ENCODE data around the gene GLOD5.

The GLOD5 gene

DNA sequence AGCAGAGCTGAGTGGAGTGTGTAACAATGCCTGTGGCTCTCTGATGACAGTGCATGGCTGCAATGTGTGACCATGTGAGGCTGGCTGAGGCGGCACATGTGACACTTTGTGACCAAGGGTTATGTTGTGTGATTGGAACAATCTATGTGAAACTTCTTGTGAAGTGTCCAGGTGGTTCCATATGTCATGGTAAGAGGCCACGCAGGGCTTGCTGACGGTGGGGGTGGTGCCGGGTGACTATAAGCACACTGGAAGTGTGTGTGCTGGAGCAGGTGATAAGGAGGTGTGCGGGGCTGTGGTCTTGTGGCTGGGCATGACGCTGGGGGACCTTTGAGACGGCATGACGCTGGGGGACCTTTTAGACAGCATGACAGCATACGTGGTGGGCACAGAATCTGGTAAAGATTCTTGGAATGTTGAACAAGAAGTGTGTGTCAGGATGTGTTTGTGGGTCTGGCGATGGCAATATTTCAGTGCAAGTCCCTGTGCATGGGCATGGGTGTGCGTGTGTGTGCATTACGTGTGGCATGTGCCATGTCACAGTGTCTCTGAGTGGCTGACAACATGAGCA, 32.9 kb downstream of the GLOD5 start:
- H3K27ac ChIP-seq, result no peak overlapping the region
- H3K4me3 ChIP-seq, result no peak overlapping the region
- no peaks in the 10 kb centered on the region for H3K4me1 ChIP-seq
- H3K9me3 ChIP-seq, result no peaks in the 10 kb centered on the region
- DNase-seq, result no peak
- intact Hi-C loops (cut with DNase I; ENCODE audit: low total_unique reads), result no loop called here
- no peaks in the 10 kb centered on the region for H3K27me3 ChIP-seq
- no peaks in the 10 kb centered on the region for H3K36me3 ChIP-seq
- no peak for TF ChIP-seq CTCF (IDR thresholded peaks at IDR 0.05)

DNA sequence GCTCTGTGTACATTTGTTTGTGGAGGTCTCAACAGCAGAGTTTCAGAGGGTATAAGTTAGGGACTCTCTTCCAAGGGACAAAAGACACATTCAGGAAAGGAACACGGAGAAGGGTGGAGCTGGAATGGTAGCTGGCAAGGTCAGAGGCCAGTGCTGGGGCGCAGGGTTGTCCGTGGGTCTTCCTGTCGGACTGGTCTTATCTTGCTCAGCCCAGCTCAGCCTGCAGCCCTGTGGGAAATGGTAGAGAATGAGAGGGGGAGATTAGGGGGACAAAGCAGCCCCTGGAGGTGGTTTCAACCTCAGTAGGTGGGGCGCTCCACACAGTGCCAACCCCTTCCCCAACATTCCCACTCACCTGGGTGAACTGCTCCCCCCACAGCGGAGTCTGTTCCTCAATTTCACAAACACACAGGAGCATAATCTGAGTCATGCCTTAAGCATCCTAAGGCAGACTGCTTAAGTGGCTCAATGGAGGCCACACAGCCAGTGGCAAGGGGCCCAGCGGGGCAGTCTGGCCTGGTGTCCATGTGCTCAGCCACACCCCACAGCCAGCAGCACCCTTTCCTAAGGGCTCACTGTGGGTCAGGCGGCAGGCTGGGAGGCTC, 33.5 kb downstream of the GLOD5 start:
- no peaks in the 10 kb centered on the region for H3K4me1 ChIP-seq
- H3K9me3 ChIP-seq, result no peaks in the 10 kb centered on the region
- H3K27ac ChIP-seq, result no peak overlapping the region
- intact Hi-C loops (cut with DNase I; ENCODE audit: low total_unique reads), result no loop called here
- DNase-seq, result no peak
- TF ChIP-seq CTCF (IDR thresholded peaks at IDR 0.05), result no peak
- no peaks in the 10 kb centered on the region for H3K36me3 ChIP-seq
- no peak overlapping the region for H3K4me3 ChIP-seq
- no peaks in the 10 kb centered on the region for H3K27me3 ChIP-seq

- Histone ChIP-seq H3K4me3 (no peak overlapping the region), H3K27me3 (no peaks in the 10 kb centered on the region), H3K36me3 (no peaks in the 10 kb centered on the region), H3K9me3 (no peaks in the 10 kb centered on the region), H3K4me1 (peaks cover 0 to 8% (median 0%) of the 10 kb centered on the region in 4 donors), H3K27ac (no peak overlapping the region)
- no peak for TF ChIP-seq CTCF (IDR thresholded peaks at IDR 0.05)
- intact Hi-C loops (cut with DNase I; ENCODE audit: low total_unique reads), result no loop called here
- no peak for DNase-seq
Measured at GRCh38 chrX:48798318-48798717, 36.8 kb downstream of the GLOD5 start.

DNA sequence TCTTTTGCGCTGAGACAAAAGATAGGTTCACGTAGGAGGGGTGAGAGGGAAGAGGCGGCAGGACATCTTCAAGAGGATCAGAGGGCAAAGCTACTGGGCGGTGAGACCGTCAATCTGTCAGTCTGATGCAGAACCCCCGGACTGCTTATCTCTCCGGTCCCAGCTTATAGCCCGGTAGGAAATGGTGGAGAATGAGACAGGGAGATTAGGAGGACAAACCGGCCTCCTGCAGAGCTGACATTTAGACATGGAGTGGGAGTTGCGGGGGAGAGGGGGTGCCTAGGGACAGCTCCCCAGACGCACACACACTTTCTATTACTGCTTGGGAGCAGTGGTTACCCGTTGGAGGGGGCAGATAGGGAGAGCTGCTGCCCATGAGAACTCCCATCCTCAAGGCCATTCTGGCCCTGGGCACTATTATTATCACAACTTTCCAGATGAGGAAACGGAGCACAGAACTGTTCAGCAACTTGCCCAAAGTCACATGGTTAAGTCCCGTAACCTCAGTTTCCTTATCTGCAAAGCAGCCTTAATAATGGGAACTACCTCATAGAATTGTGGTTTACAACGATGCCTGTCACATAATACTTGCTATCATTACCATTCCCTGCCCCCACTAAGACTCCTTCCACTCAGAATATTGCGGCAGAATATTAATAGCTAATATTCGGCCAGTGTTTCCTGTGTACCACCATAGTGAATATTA, 39.2 kb downstream of the GLOD5 start:
- Histone ChIP-seq H3K4me3 (peak overlapping the region; percentile 61 to 65), H3K4me1 (peaks cover 0 to 8% (median 0%) of the 10 kb centered on the region in 4 donors), H3K27me3 (no peaks in the 10 kb centered on the region), H3K36me3 (peaks cover 0 to 12% (median 0%) of the 10 kb centered on the region in 3 donors), H3K27ac (peak overlapping the region; percentile 85 to 86), H3K9me3 (no peaks in the 10 kb centered on the region)
- intact Hi-C loops (cut with DNase I; ENCODE audit: low total_unique reads), result loop anchor here (5.0 kb wide), 1 partner anchor 63 kb away; no protein-coding TSS in a partner anchor
- TF ChIP-seq CTCF (IDR thresholded peaks at IDR 0.05), result no peak
- no peak for DNase-seq

DNA sequence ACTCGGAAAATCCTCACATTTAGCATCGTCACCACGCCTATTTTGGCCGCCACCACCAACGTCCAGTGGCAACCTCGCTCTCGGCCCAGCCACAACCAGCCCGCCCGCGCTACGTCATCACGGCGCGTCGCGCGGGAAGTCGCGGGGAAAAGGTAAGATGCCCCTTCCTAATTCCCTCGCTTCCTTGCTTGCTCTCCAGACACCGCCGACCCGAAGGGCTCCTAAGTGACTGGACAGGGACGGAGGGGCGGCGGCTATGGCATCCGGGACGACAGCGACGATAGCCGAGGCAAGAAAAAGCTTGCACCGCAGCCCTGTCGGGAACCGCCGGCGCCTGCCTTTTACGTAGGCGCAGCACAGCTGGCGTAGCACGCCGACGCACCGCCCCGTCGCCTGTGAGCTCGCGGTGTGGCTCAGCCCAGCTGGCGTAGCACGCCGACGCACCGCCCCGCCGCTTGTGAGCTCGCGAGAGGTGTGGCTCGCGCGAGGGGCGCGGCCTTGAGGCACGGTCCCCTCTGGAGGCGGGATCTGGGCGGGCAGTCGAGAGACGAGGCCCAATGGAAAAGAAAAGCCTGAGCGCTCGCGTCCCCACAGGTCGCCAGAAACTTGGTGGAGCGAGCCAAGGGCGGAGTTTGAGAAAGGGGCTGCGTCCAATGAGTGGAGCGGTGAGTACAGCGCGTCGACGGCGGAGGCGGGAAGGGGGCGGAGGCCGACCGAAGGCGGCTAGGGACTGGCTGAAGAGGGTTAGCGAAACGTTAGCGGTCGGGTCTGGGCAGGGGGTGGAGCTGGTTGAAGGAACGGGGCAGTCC, 39.9 kb downstream of the GLOD5 start, which contains the start of gene HDAC6:
HDAC6 (plus strand) TSS at position 788 of the 809 bp plus-strand sequence. CDS start 626 bp downstream, outside the sequence.
- peak; percentile 96 to 99 for DNase-seq
- peaks cover 0 to 12% (median 0%) of the 10 kb centered on the region in 3 donors for H3K36me3 ChIP-seq
- intact Hi-C loops (cut with DNase I; ENCODE audit: low total_unique reads), result loop anchor here (5.0 kb wide), 1 partner anchor 64 kb away; no protein-coding TSS in a partner anchor
- H3K4me1 ChIP-seq, result peaks cover 0 to 8% (median 0%) of the 10 kb centered on the region in 4 donors
- H3K4me3 ChIP-seq, result peak within 1 kb of the TSS; percentile 61 to 65
- TF ChIP-seq CTCF (IDR thresholded peaks at IDR 0.05), result no peak
- H3K27ac ChIP-seq, result peak within 1 kb of the TSS; percentile 93 to 95
- H3K27me3 ChIP-seq, result no peaks in the 10 kb centered on the region
- H3K9me3 ChIP-seq, result no peaks in the 10 kb centered on the region

All from tibial artery (tissue), 4 donors.